ENCODE data around the gene DDB1.

Gene DDB1

GRCh38 chr11:61294717-61295595 lies 37.9 kb downstream of the DDB1 start, which contains the start of gene VWCE:
VWCE (minus strand) TSS chr11:61295316; CDS start chr11:61295037, 279 bp downstream.
- peak; percentile 54 for DNase-seq

DNA sequence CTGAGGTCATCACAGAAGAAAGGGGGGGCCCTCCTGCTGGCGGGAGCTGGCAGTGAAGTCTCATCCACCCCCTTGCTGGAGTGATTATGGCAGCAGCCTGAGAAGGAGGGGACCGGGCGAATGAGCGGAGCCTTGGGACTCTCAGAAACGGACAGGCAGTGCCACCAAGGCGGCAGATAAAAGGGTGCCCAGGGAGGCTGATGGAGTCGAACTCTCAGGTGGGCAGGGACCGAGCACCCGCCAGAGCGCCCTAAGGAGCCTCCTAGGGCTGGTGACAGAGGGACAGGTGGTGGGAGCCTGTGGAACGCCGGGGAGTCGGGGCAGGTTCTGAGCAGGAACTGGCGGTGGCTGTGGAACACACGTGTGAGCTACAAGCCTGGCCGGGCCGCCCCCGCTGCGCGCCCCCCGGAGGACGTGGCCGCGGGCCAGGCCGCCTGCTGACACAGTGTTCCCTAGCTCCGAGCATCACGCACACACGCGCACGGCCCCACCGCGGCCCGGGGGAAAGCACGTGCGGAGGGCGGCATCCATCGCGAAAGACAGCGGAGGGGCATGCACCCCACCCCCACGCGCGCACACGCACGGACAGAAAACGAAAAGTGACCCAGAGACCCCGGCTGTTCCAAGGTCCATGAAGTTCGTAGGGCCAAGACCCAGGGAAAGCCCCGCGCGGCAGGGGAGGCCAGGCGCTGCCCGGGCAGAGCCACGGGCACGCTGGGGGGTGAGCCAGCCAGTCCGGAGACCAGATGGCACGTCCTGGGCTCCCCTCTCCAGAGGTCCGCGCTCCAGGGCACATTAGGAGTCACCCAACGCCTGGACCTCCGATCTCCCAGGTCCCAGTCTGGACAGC lies 38.8 kb downstream of the DDB1 start:
- peak; percentile 18 for DNase-seq

GRCh38 chr11:61292356-61292755 lies 40.5 kb downstream of the DDB1 start:
- DNase-seq: no peak

GRCh38 chr11:61290905-61291690 lies 41.8 kb downstream of the DDB1 start:
- no peak for DNase-seq

GRCh38 chr11:61287338-61287977 lies 45.4 kb downstream of the DDB1 start:
- DNase-seq: no peak

- no peak for DNase-seq
Observed at GRCh38 chr11:61283613-61284012, 49.3 kb downstream of the DDB1 start.

GRCh38 chr11:61281581-61282250 lies 51.2 kb downstream of the DDB1 start:
- DNase-seq: no peak

DNA sequence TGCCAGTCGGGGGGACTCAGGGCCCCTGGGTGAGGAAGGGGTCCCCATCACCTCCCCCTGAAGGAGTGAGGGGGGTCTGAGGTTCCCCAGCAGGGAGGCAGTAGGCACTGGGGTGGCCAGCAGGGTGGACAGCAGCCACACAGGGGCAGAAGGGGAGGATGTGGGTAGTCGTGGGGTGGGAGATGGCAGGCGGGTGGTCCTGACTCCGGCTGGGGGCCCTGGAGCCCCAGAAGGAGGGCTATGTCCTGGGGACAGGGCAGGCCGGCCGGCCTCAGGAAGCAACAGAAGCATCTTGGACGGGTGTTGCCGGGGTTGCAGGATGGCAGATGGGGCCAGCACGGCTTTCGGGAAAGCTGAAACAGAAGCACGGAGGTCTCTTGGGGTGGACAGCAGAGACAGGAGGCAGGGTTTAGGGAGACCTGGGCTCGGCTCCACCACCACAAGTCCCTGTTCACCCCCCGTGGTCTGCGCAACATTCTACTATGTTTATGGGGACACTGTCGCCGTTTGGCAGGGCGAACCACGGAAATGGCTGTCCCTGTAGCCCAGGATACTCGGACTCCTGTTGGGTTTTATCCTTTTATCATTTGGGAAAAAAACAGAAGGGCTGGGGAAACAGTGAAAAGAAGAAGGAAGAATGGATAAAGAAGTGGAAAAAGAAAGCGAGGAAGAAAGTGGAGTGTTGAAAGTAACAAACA lies 51.9 kb downstream of the DDB1 start:
- DNase-seq: no peak

DNA sequence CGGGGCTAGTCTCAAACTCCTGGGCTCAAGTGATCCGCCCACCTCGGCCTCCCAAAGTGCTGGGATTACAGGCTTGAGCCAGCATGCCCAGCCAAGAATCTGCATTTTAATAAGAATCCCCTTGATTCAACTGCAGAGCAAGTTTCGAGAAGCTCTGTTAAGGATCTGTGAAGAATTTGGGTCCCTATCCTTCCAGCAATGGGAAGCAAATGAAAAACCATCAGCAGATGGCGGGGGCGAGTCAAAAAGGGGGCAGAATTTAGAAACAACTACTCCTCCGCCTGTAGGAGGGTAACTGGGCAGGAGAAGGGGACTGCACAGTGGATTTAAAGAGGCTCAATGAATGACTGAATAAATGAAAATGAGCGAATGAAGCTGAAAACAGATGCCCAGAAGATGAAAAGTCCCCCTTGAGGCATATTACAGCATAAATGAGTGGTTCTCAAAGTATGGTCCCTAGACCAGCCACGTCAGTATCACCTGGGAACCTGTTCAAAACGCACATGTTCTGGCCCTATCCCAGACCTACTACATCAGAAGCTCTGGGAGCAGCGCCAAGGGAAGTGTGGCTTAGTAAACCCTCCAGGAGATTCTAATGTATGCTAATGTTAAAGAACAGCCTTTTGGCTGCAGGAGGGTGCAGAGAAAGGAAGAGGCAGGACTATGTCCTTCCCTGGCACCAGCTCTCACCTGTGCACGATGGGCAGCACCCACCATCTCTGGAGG lies 52.8 kb downstream of the DDB1 start:
- DNase-seq: no peak

DNA sequence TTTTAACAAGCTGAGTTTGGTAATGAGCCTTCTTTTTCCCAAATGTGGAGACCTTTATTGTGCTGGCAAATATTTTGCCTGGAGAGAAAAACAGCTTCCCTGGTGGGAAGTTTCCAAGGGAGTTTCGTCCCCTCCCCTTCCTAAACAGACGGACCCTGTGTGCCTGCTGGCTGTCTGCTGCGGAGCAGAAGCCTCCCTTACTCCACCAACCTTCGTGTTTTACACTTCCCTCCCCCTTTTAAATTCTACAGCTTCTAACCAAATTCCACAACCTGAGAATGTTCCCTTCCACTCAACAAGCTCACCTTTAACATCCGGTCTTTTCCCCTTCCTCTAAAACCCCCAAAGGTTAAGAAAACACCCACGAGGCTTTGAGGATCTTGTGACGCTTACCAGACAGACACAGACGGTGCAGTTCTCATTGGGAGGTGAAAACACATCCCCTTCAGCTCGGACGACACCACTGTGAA lies 54.9 kb downstream of the DDB1 start:
- DNase-seq: no peak

- no peak for DNase-seq
Observed at GRCh38 chr11:61277186-61278000, 55.5 kb downstream of the DDB1 start.

DNA sequence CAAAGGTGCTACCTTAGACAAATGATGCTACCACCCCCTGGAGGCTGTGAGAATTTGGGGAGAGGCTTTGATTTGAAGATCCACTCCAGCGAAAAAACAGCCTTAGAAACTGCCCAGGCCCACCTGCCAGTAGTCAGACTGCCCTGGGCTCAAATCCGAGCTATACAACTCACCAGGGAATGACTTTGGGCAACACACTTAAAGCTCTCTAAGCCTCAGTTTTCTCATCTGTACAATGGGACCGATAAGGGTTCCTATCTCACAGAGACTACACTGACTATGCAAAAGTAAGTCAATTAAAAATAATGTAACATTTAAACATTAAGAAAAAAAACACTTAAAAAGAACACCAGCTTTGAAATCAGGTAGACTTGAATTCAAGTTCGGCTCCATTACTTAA lies 57.7 kb downstream of the DDB1 start:
- no peak for DNase-seq

DNA sequence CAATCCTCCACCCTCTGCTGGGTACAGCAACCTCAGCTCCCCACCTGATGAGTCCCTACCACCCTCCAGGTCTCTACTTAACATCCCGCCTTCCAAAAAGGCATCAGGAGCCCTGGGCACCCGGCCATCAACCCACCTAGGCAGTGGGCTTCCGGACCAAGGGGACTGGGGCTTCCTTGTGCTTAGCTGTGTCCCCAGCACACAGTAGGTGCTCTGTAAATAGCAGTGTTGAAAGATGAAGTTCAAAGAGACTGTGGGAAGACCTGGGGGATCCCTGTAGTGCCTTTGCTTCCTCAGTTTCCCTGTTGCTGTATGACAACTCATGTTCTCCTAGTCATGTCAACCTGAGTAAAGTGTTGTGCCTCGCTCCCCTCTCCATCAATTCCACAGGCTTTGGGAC lies 58.8 kb downstream of the DDB1 start:
- DNase-seq: no peak

DNA sequence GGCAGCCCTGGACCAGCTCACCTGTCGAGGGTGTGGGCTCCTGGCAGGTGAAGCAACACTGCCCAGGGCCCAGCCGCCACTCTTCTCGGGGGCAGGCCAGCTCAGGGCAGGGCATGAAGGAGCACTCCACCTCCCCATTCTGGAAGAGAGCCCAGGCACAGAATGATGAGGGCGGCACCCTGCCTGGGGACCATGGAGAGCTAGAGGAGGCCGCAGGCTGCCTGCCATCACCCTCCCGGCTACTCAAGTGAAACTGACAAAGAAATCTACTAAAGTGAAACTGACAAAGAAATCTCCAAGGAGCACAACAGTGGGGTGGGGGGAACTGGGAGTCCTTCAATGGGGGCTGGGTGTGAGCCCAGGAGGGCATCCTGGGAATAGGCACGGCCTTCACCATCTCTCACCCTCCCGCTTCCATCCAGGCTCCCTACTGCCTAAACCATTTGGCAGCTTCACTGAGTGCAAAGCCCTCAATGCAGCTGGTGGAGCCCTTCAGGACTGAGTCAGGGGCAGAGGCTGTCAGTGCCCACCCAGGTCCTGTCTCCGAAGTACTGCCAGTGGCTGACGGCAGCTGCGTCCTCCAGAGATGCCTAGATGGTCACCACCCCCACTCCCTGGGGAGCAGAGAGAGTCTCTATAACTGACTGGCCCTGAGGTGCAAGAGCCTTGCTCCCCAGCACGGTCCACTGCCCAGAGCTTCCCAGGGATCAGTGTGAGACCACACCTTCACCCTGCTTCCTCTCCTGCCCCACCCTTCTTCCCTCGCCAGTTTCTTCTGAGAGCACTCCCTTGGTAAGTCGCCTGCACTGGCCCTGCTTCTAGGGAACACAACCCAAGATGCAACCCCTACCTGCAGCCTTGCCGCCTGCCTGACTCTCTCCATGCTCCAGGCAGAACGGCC lies 59.5 kb downstream of the DDB1 start:
- DNase-seq: no peak

- no peak for DNase-seq
Observed at GRCh38 chr11:61272731-61273130, 60.2 kb downstream of the DDB1 start.

GRCh38 chr11:61270354-61271076 lies 62.4 kb downstream of the DDB1 start:
- DNase-seq: no peak

GRCh38 chr11:61268588-61269250 lies 64.2 kb downstream of the DDB1 start:
- DNase-seq: no peak

Data from stimulated activated naive CD4-positive, alpha-beta T cell treated with Interleukin-2 at 50 U/mL for 16 hours (primary cell).